GM23248 (cell line): ENCODE results near the gene FMN2.

ENCODE experiments used
- EZH2 ChIP-seq: fragments of 200-600 bp; sonication (generic); IDR thresholded peaks from 2 replicates; pipeline ENCODE4 v1.6.1; 2018; ENCODE audit warnings: antibody characterized with exemption, mild to moderate bottlenecking; ENCODE audit not compliant: insufficient read depth, poor library complexity, severe bottlenecking
- EZH2phosphoT487 ChIP-seq: fragments of 200-600 bp; sonication (generic); IDR thresholded peaks from 2 replicates; pipeline ENCODE4 v1.6.1; 2018; ENCODE audit warnings: antibody characterized with exemption, moderate library complexity, mild to moderate bottlenecking, low read depth; ENCODE audit not compliant: insufficient read depth

DNA sequence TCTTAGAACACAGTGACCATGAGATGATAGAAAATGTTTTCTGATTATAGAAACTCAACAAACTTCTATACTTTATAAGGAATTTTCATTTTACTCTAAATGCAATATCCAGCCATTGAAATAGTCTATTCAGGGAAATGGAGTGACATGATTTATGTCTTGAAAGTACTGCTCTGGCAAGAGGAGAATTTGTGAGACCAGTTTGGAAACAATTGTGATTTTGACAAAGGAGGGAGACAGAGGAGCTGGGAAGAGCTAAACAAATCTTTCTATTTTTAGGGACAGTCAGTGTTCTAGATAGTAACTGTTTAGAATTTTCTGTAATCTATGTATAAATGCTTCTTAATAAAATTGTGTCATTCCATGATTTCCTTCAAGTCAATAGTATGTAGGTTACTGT is 252.3 kb downstream of the FMN2 start:
- TF ChIP-seq EZH2phosphoT487 (no peak), EZH2 (no peak)
